Activated T-helper 1 cell treated with anti-CD3 and anti-CD28 coated beads, Interleukin-12 subunit alpha, Interleukin-12 subunit beta, Interleukin-2, Interleukin-4 antibody, amounts not matched to agents 30 ng/mL and 10 ng/mL and 1 ng/mL, durations not matched to agents 14 hours and 24 hours and 36 hours (primary cell): Measurements from ENCODE around the gene DDAH2. TPM values are rescaled to one million over a fixed set of nuclear protein-coding genes. Genes with fewer than 3 reads are reported as not detected.

Experiments
- DNase-seq: peaks from one replicate; pipeline ENCODE4 v3.0.0; 2021; ENCODE audit warnings: low spot score
- H3K27ac Mint-ChIP-seq: one replicate; pipeline ENCODE4 v1.8.0; 2021; ENCODE audit warnings: mild to moderate bottlenecking, mixed read lengths
- H3K27me3 Mint-ChIP-seq: one replicate; pipeline ENCODE4 v1.8.0; 2022; ENCODE audit warnings: mild to moderate bottlenecking, moderate library complexity, mixed read lengths; ENCODE audit not compliant: insufficient read depth
- H3K36me3 Mint-ChIP-seq: one replicate; pipeline ENCODE4 v1.8.0; 2021; ENCODE audit warnings: low read depth, mixed read lengths
- H3K4me1 Mint-ChIP-seq: one replicate; pipeline ENCODE4 v1.8.0; 2021; ENCODE audit warnings: low read depth, mixed read lengths
- H3K4me3 Mint-ChIP-seq: one replicate; pipeline ENCODE4 v1.8.0; 2021; ENCODE audit warnings: mild to moderate bottlenecking, moderate library complexity, mixed read lengths
- H3K9me3 Mint-ChIP-seq: one replicate; pipeline ENCODE4 v1.8.0; 2021; ENCODE audit warnings: mixed read lengths
- intact Hi-C: fragments of 100-400 bp; cut with micrococcal nuclease; formaldehyde crosslinking; loops from one replicate; pipeline ENCODE4 v1.15.1; 2024
- total RNA-seq: library from RNA; stranded (reverse); gene quantifications from 2 replicates; pipeline ENCODE4 v1.2.3, GENCODE V29; 2022

The DDAH2 gene
- total RNA-seq, 1 donor from 2014 or later, result 4.9 TPM

GRCh38 chr6:31701666-31702404 is 27.3 kb downstream of the DDAH2 start:
- Mint-ChIP-seq H3K27me3 (no peaks in the 10 kb centered on the region), H3K4me3 (peak overlapping the region; percentile 98), H3K27ac (peak overlapping the region; percentile 97), H3K9me3 (no peaks in the 10 kb centered on the region), H3K4me1 (peaks cover 34% of the 10 kb centered on the region), H3K36me3 (peaks cover 22% of the 10 kb centered on the region)
- DNase-seq, result no peak
- intact Hi-C loops, result loop anchor here (1.0 to 2.0 kb wide), 3 partner anchors 22 to 201 kb away; partner anchors contain the start of genes VWA7 and ZBTB12

GRCh38 chr6:31700740-31701401 is 28.2 kb downstream of the DDAH2 start:
- peak overlapping the region; percentile 1 for H3K27ac Mint-ChIP-seq

GRCh38 chr6:31697555-31697954 is 31.5 kb downstream of the DDAH2 start:
- intact Hi-C loops, result no loop called here
- Mint-ChIP-seq H3K27ac (peak overlapping the region; percentile 80), H3K36me3 (peaks cover 32% of the 10 kb centered on the region), H3K4me3 (peak overlapping the region; percentile 6), H3K27me3 (no peaks in the 10 kb centered on the region), H3K4me1 (peaks cover 29% of the 10 kb centered on the region), H3K9me3 (no peaks in the 10 kb centered on the region)
- no peak for DNase-seq

More at GRCh38 chr6:31700740-31701401, 28.2 kb downstream of the DDAH2 start:
- DNase-seq, result no peak
- Mint-ChIP-seq H3K9me3 (no peaks in the 10 kb centered on the region), H3K4me1 (peaks cover 34% of the 10 kb centered on the region), H3K36me3 (peaks cover 22% of the 10 kb centered on the region), H3K27me3 (no peaks in the 10 kb centered on the region), H3K4me3 (peak overlapping the region; percentile 98)
- intact Hi-C loops, result no loop called here

DNA sequence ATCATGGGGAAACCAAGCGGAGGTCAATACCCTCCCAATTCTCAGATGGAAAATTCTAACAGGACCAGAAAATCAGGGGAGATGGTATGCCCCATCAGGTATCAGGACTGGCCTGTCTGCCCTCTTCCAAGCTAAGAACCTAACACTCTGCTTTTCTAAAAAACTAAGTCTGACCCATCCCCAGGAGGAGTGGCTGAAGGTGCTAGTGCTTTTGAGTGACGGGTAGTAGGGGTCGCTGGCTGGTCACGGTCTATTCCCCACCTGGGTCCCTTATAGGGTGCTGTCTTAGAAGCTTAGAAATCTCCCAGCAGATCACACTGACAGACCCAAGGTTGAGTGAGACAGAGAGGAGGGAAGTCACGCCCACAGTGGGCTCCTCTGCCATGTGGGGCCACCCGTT is 35.6 kb downstream of the DDAH2 start:
- Mint-ChIP-seq H3K9me3 (no peaks in the 10 kb centered on the region), H3K4me3 (no peak overlapping the region), H3K4me1 (peaks cover 22% of the 10 kb centered on the region), H3K27me3 (no peaks in the 10 kb centered on the region), H3K27ac (no peak overlapping the region), H3K36me3 (peaks cover 34% of the 10 kb centered on the region)
- no peak for DNase-seq
- intact Hi-C loops, result no loop called here

- intact Hi-C loops, result no loop called here
- Mint-ChIP-seq H3K27me3 (no peaks in the 10 kb centered on the region), H3K9me3 (no peaks in the 10 kb centered on the region), H3K27ac (no peak overlapping the region), H3K4me3 (no peak overlapping the region), H3K36me3 (peaks cover 35% of the 10 kb centered on the region), H3K4me1 (peaks cover 18% of the 10 kb centered on the region)
- DNase-seq, result no peak
Measured at GRCh38 chr6:31692886-31693285, 36.2 kb downstream of the DDAH2 start.

GRCh38 chr6:31692353-31692752 is 36.7 kb downstream of the DDAH2 start:
- no peak overlapping the region for H3K4me3 Mint-ChIP-seq
- H3K9me3 Mint-ChIP-seq, result no peaks in the 10 kb centered on the region
- intact Hi-C loops, result no loop called here
- no peaks in the 10 kb centered on the region for H3K27me3 Mint-ChIP-seq
- H3K27ac Mint-ChIP-seq, result no peak overlapping the region
- DNase-seq, result no peak
- peaks cover 35% of the 10 kb centered on the region for H3K36me3 Mint-ChIP-seq
- peaks cover 13% of the 10 kb centered on the region for H3K4me1 Mint-ChIP-seq

GRCh38 chr6:31691564-31692108 is 37.5 kb downstream of the DDAH2 start:
- Mint-ChIP-seq H3K36me3 (peaks cover 32% of the 10 kb centered on the region), H3K9me3 (no peaks in the 10 kb centered on the region), H3K4me1 (peaks cover 10% of the 10 kb centered on the region), H3K27me3 (no peaks in the 10 kb centered on the region), H3K27ac (no peak overlapping the region), H3K4me3 (no peak overlapping the region)
- no peak for DNase-seq
- intact Hi-C loops, result no loop called here

GRCh38 chr6:31691078-31691463 is 38.0 kb downstream of the DDAH2 start:
- H3K27me3 Mint-ChIP-seq, result no peaks in the 10 kb centered on the region

GRCh38 chr6:31690231-31691077 is 38.6 kb downstream of the DDAH2 start:
- Mint-ChIP-seq H3K27ac (no peak overlapping the region), H3K4me3 (no peak overlapping the region), H3K36me3 (peaks cover 36% of the 10 kb centered on the region), H3K27me3 (no peaks in the 10 kb centered on the region), H3K4me1 (peaks cover 10% of the 10 kb centered on the region), H3K9me3 (no peaks in the 10 kb centered on the region)
- no peak for DNase-seq
- intact Hi-C loops, result no loop called here

More at GRCh38 chr6:31691078-31691463, 38.0 kb downstream of the DDAH2 start:
- no peak overlapping the region for H3K27ac Mint-ChIP-seq
- DNase-seq, result no peak
- peaks cover 36% of the 10 kb centered on the region for H3K36me3 Mint-ChIP-seq
- H3K4me3 Mint-ChIP-seq, result no peak overlapping the region
- H3K9me3 Mint-ChIP-seq, result no peaks in the 10 kb centered on the region
- intact Hi-C loops, result no loop called here
- peaks cover 10% of the 10 kb centered on the region for H3K4me1 Mint-ChIP-seq

DNA sequence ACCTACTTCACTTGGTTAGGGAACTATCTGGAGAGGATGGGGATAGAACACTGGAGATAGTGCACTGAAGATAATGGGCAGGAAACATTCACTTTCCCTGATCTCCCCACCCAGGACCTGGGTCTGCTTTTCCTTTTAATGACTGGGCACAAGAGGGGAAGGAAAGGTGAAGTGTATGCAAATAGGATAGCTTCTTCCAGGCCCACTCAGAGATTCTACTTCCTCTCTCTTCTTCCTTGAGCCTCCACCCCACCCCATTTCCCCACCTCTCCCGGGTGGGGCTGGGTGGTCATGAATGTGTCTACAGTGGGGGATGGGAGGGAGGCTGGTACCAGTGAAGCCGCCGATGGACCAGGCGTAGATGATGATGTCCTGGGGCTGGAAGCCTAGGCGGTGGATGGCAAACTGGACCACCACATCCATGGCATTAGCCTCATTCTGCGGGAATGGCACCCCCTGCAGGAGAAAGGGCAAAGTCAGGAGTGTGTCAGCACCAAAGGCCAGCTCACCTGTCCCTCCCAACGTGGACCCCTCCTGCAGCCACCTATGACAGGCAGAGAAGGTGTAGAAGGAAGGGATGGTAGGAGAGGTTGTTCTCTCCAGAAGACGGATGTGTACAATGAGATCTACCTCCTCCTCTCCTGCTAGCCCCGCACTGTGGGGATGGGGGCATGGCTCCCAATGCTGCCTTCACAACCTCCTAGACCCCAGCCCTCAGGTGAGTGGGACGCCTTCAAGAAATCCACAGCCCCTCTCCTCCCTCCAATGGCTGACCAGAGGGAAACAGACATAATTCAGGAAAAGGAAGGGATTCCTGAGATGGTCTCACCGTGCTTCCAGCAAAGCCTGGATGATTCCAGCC is 39.6 kb downstream of the DDAH2 start:
- Mint-ChIP-seq H3K27ac (no peak overlapping the region), H3K9me3 (no peaks in the 10 kb centered on the region), H3K4me1 (peaks cover 10% of the 10 kb centered on the region), H3K4me3 (no peak overlapping the region), H3K36me3 (peaks cover 34% of the 10 kb centered on the region), H3K27me3 (no peaks in the 10 kb centered on the region)
- intact Hi-C loops, result no loop called here
- DNase-seq, result no peak

GRCh38 chr6:31687860-31688693 is 41.0 kb downstream of the DDAH2 start:
- H3K4me3 Mint-ChIP-seq, result no peak overlapping the region
- intact Hi-C loops, result no loop called here
- H3K9me3 Mint-ChIP-seq, result no peaks in the 10 kb centered on the region
- peaks cover 34% of the 10 kb centered on the region for H3K36me3 Mint-ChIP-seq
- DNase-seq, result no peak
- peaks cover 10% of the 10 kb centered on the region for H3K4me1 Mint-ChIP-seq
- H3K27me3 Mint-ChIP-seq, result no peaks in the 10 kb centered on the region
- no peak overlapping the region for H3K27ac Mint-ChIP-seq
